HepG2 (cell line): Measurements from ENCODE around the gene TNFAIP3. TPM values are rescaled to one million over a fixed set of nuclear protein-coding genes. Genes with fewer than 3 reads are reported as not detected.

ENCODE experiments used
- BCL6 ChIP-seq: IDR thresholded peaks from 2 replicates; pipeline ENCODE4 v1.6.1; 2016; ENCODE audit warnings: missing genetic modification reagents, missing compliant biosample characterization
- HDAC6 ChIP-seq: fragments of 200-600 bp; sonication (generic); IDR thresholded peaks from 2 replicates; pipeline ENCODE4 v1.7.0; 2017; ENCODE audit warnings: mild to moderate bottlenecking, antibody characterized with exemption, low read length, low read depth
- HMG20A ChIP-seq: IDR thresholded peaks from 2 replicates; pipeline ENCODE4 v1.6.1; 2016; ENCODE audit warnings: borderline replicate concordance
- HMG20B ChIP-seq: conservative IDR thresholded peaks from 2 replicates; pipeline ENCODE4 v1.6.1; 2016; ENCODE audit warnings: missing genetic modification reagents, missing compliant biosample characterization
- HNRNPUL1 ChIP-seq: fragments of 200-400 bp; formaldehyde crosslinking; IDR thresholded peaks from 2 replicates; pipeline ENCODE4 v1.6.1; 2017; ENCODE audit warnings: low read depth, mild to moderate bottlenecking, low read length, moderate library complexity
- HOXA5 ChIP-seq: sonication (generic); formaldehyde crosslinking; IDR thresholded peaks from 2 replicates; pipeline ENCODE4 v1.4.0; 2020; ENCODE audit warnings: missing genetic modification reagents
- KLF12 ChIP-seq: sonication (generic); formaldehyde crosslinking; IDR thresholded peaks from 2 replicates; pipeline ENCODE4 v1.4.0; 2020; ENCODE audit warnings: missing genetic modification reagents, borderline replicate concordance
- NR2C2 ChIP-seq: sonication (generic); formaldehyde crosslinking; IDR thresholded peaks from 2 replicates; pipeline ENCODE4 v1.4.0; 2020; ENCODE audit warnings: missing genetic modification reagents, mild to moderate bottlenecking, moderate library complexity, borderline replicate concordance
- PHF5A ChIP-seq: IDR thresholded peaks from one replicate; pipeline ENCODE4 v1.6.1; 2018; ENCODE audit warnings: low read depth, missing genetic modification reagents; ENCODE audit not compliant: unreplicated experiment
- SMARCE1 ChIP-seq: fragments of 450-650 bp; IDR thresholded peaks from 2 replicates; pipeline ENCODE4 v1.6.1; 2017; ENCODE audit warnings: borderline replicate concordance
- SP1 ChIP-seq, 2 experiments: fragments of 450-650 bp in 1 of 2; sonication (generic) in 1 of 2; formaldehyde crosslinking in 1 of 2; IDR thresholded peaks; 2 replicates each; pipeline versions ENCODE4 v1.4.0 to v1.6.1; 2016 to 2020; ENCODE audit warnings: missing genetic modification reagents in 1 of 2
- SPEN ChIP-seq: sonication (generic); formaldehyde crosslinking; IDR thresholded peaks from 2 replicates; pipeline ENCODE4 v1.5.1; 2020; ENCODE audit warnings: low read depth, mild to moderate bottlenecking, missing genetic modification reagents
- TBP ChIP-seq: sonication (generic); formaldehyde crosslinking; IDR thresholded peaks from 2 replicates; pipeline ENCODE4 v1.5.0; 2020; ENCODE audit warnings: missing genetic modification reagents
- TOE1 ChIP-seq: sonication (generic); formaldehyde crosslinking; IDR thresholded peaks from 2 replicates; pipeline ENCODE4 v1.4.0; 2020; ENCODE audit warnings: mild to moderate bottlenecking, missing genetic modification reagents
- ZNF143 ChIP-seq: sonication (generic); formaldehyde crosslinking; IDR thresholded peaks from 2 replicates; pipeline ENCODE4 v1.4.0; 2020; ENCODE audit warnings: missing genetic modification reagents
- ZNF367 ChIP-seq: sonication (generic); formaldehyde crosslinking; IDR thresholded peaks from 2 replicates; pipeline ENCODE4 v1.4.0; 2020; ENCODE audit warnings: missing genetic modification reagents, borderline replicate concordance
- ZNF496 ChIP-seq: sonication (generic); formaldehyde crosslinking; IDR thresholded peaks from 2 replicates; pipeline ENCODE4 v1.8.1; 2023; ENCODE audit warnings: mild to moderate bottlenecking, moderate library complexity, missing genetic modification reagents; ENCODE audit not compliant: insufficient replicate concordance
- ZNF614 ChIP-seq: IDR thresholded peaks from 2 replicates; pipeline ENCODE4 v1.6.1; 2018; ENCODE audit warnings: missing biosample characterization, missing genetic modification reagents, inconsistent platforms, borderline replicate concordance
- ZNF747 ChIP-seq: sonication (generic); formaldehyde crosslinking; IDR thresholded peaks from 2 replicates; pipeline ENCODE4 v1.8.1; 2023; ENCODE audit warnings: missing genetic modification reagents, mild to moderate bottlenecking, borderline replicate concordance
- ZSCAN25 ChIP-seq: sonication (generic); formaldehyde crosslinking; IDR thresholded peaks from 2 replicates; pipeline ENCODE4 v1.8.0; 2022; ENCODE audit warnings: mild to moderate bottlenecking, missing genetic modification reagents
- polyA plus RNA-seq, 8 experiments: library from polyadenylated mRNA; depleted of rRNA in 3 of 8; stranded (reverse) in 7 of 8; unstranded in 1 of 8; fragments of >200 nt; fragmentation: Illumina TruSeq in 4 of 8; extraction: Trizol in 4 of 8; gene quantifications; 2 replicates each; pipeline versions ENCODE4 v1.2.1 to v1.2.3, GENCODE V29; 2011 to 2016; ENCODE audit warnings: low read depth in 4 of 8, missing spikeins in 1 of 8, mixed read lengths in 1 of 8; ENCODE audit not compliant: insufficient read depth in 1 of 8
- total RNA-seq, 5 experiments: library from RNA; depleted of rRNA; stranded (reverse); fragments of >200 nt; fragmentation: Illumina TruSeq; extraction: Trizol; gene quantifications; 2 replicates each; pipeline ENCODE4 v1.2.3, GENCODE V29; 2016; ENCODE audit warnings: low read depth in 1 of 5
- TF ChIP-seq, protein P1 (sequence below): sonication (generic); formaldehyde crosslinking; IDR thresholded peaks from 2 replicates; pipeline ENCODE4 v1.5.0; 2020; ENCODE audit warnings: missing genetic modification reagents
- TF ChIP-seq, protein P2 (sequence below): sonication (generic); formaldehyde crosslinking; IDR thresholded peaks from 2 replicates; pipeline ENCODE4 v1.8.1; 2023; ENCODE audit warnings: mild to moderate bottlenecking, moderate library complexity, missing genetic modification reagents
- TF ChIP-seq, protein P3 (sequence below): IDR thresholded peaks from 2 replicates; pipeline ENCODE4 v1.6.1; 2018; ENCODE audit warnings: missing genetic modification reagents

Gene TNFAIP3
- total and polyA plus RNA-seq, 2 of the 13 experiments (the other 11 are each of a cell fraction or from before 2014, with no cell fraction given), result 28.2 to 47.1 TPM

DNA sequence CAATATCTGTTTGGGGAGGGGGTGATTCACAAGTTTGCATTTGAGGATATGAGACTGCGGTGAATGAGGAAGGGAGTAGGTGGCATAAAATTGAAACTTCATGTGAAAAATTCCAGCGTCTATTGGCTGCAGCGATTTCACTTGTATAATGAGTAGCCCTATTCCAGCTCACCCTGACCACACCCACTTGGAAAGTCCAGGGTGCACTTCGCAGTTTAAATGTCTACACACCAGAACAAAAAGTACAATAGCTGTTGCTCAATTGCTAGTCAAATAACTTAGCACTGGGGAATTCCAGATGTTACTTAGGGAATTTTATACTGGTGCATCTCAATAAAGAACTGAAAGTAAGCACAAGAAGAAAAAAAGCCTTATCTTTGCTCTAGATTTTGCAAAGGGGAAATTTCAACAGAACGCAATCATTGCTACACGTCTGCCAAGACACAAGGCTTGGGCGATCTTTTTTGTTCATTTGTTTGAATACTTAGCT, 6.3 kb downstream of the TNFAIP3 start (continued):
- TF ChIP-seq ZNF496, result no peak
- TF ChIP-seq BCL6 (CRISPR knock-in tag), result peak; percentile 76
- TF ChIP-seq HDAC6, result no peak
- no peak for TF ChIP-seq HMG20B (CRISPR knock-in tag)
- peak; percentile 80 for TF ChIP-seq HNRNPUL1
- TF ChIP-seq, protein P1, sequence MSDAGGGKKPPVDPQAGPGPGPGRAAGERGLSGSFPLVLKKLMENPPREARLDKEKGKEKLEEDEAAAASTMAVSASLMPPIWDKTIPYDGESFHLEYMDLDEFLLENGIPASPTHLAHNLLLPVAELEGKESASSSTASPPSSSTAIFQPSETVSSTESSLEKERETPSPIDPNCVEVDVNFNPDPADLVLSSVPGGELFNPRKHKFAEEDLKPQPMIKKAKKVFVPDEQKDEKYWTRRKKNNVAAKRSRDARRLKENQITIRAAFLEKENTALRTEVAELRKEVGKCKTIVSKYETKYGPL, result 0 out of 2 replicates have a peak, but pooled peaks have one; percentile 37
- peak; percentile 85 for TF ChIP-seq HMG20A (CRISPR knock-in tag)
- TF ChIP-seq, protein P2, sequence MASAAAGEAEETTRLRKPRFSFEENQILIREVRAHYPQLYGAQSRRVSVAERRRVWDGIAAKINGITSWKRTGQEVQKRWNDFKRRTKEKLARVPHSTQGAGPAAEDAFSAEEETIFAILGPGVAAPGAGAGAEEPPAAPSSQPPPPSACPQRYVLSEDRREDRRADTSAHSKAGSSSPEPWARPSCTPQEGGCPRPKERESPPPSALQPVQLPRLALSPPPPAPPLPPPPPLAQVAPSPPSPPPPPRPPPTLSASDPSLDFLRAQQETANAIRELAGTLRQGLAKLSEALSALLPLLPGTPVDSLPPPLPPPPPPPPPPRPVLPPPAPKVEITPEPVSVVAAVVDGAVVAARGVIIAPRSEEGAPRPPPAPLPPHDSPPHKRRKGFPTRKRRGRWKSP (CRISPR knock-in tag), result peak; percentile 54; the same call in 1 of the 2 replicates
- TF ChIP-seq ZSCAN25 (CRISPR knock-in tag), result peak; percentile 34; the same call in 1 of the 2 replicates
- TF ChIP-seq SPEN, result peak; percentile 47; the same call in 1 of the 2 replicates
- TF ChIP-seq, protein P3, sequence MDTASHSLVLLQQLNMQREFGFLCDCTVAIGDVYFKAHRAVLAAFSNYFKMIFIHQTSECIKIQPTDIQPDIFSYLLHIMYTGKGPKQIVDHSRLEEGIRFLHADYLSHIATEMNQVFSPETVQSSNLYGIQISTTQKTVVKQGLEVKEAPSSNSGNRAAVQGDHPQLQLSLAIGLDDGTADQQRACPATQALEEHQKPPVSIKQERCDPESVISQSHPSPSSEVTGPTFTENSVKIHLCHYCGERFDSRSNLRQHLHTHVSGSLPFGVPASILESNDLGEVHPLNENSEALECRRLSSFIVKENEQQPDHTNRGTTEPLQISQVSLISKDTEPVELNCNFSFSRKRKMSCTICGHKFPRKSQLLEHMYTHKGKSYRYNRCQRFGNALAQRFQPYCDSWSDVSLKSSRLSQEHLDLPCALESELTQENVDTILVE (CRISPR knock-in tag), result 0 out of 2 replicates have a peak, but pooled peaks have one; percentile 60
- peak; percentile 86 for TF ChIP-seq ZNF614 (CRISPR knock-in tag)
- TF ChIP-seq NR2C2 (CRISPR knock-in tag), result no peak; the same call in 1 of the 2 replicates
- TF ChIP-seq ZNF367 (CRISPR knock-in tag), result peak; percentile 99
- TF ChIP-seq SMARCE1, result no peak
- peak; percentile 90; the same call in 1 of the 2 replicates for TF ChIP-seq KLF12 (CRISPR knock-in tag)
- 0 out of 2 replicates have a peak, but pooled peaks have one; percentile 26 for TF ChIP-seq ZNF747 (CRISPR knock-in tag)
- no peak for TF ChIP-seq TOE1 (CRISPR knock-in tag)
- no peak for TF ChIP-seq TBP (CRISPR knock-in tag)
- TF ChIP-seq SP1 (IDR thresholded peaks at IDR 0.05), result no peak
- peak; percentile 61; the same call in 1 of the 2 replicates for TF ChIP-seq SP1 (CRISPR knock-in tag; IDR thresholded peaks at IDR 0.05)
- TF ChIP-seq ZNF143, result peak; percentile 74
- peak; percentile 70 for TF ChIP-seq HOXA5 (CRISPR knock-in tag)
- peak; percentile 37 for TF ChIP-seq PHF5A (CRISPR knock-in tag)
